GM23248 (cell line): ENCODE measurements around the gene IGSF3. TPM values are rescaled to one million over a fixed set of nuclear protein-coding genes. Genes with fewer than 3 reads are reported as not detected.
A peak's percentile ranks its signal among the peaks of the same experiment; 100 is the strongest.

Experiments used
- DNase-seq: peaks from one replicate; pipeline ENCODE4 v3.0.0-alpha.2; 2015
- H2AFZ ChIP-seq: fragments of 200-600 bp; sonication (generic); 2 replicates; pipeline ENCODE4 v1.6.1; 2016; ENCODE audit warnings: antibody characterized with exemption
- H3F3A ChIP-seq: fragments of 200-600 bp; sonication (generic); 2 replicates; pipeline ENCODE4 v1.6.1; 2016; ENCODE audit warnings: mild to moderate bottlenecking, antibody characterized with exemption, mixed run types; ENCODE audit not compliant: insufficient read depth
- H3K27ac ChIP-seq: fragments of 200-600 bp; sonication (generic); 2 replicates; pipeline ENCODE4 v1.5.1; 2016; ENCODE audit warnings: mild to moderate bottlenecking
- H3K27me3 ChIP-seq: fragments of 200-600 bp; sonication (generic); replicated peaks from 2 replicates; pipeline ENCODE4 v1.6.1; 2016; ENCODE audit warnings: mild to moderate bottlenecking; ENCODE audit not compliant: insufficient read depth
- H3K36me3 ChIP-seq: fragments of 200-600 bp; sonication (generic); 2 replicates; pipeline ENCODE4 v1.6.1; 2016; ENCODE audit warnings: low read depth, mild to moderate bottlenecking
- H3K4me1 ChIP-seq: fragments of 200-600 bp; sonication (generic); 2 replicates; pipeline ENCODE4 v1.6.1; 2016; ENCODE audit warnings: mild to moderate bottlenecking; ENCODE audit not compliant: insufficient read depth
- H3K4me2 ChIP-seq: fragments of 200-600 bp; sonication (generic); one replicate; pipeline ENCODE4 v1.6.1; 2016; ENCODE audit warnings: mild to moderate bottlenecking; ENCODE audit not compliant: unreplicated experiment
- H3K4me3 ChIP-seq: fragments of 200-600 bp; sonication (generic); 2 replicates; pipeline ENCODE4 v1.5.1; 2016; ENCODE audit warnings: mild to moderate bottlenecking
- H3K79me2 ChIP-seq: fragments of 200-600 bp; sonication (generic); 2 replicates; pipeline ENCODE4 v1.6.1; 2016; ENCODE audit warnings: mild to moderate bottlenecking; ENCODE audit not compliant: insufficient read depth
- H3K9ac ChIP-seq: fragments of 200-600 bp; sonication (generic); 2 replicates; pipeline ENCODE4 v1.6.1; 2016; ENCODE audit warnings: mild to moderate bottlenecking
- H3K9me2 ChIP-seq: fragments of 200-600 bp; sonication (generic); 2 replicates; pipeline ENCODE4 v1.6.1; 2016; ENCODE audit warnings: mixed run types, mild to moderate bottlenecking, moderate library complexity; ENCODE audit not compliant: insufficient read depth
- H3K9me3 ChIP-seq: fragments of 200-600 bp; sonication (generic); one replicate; pipeline ENCODE4 v1.6.1; 2017; ENCODE audit warnings: low read depth
- H4K20me1 ChIP-seq: fragments of 200-600 bp; sonication (generic); 2 replicates; pipeline ENCODE4 v1.6.0; 2016; ENCODE audit not compliant: insufficient read depth
- EZH2 ChIP-seq: fragments of 200-600 bp; sonication (generic); IDR thresholded peaks from 2 replicates; pipeline ENCODE4 v1.6.1; 2018; ENCODE audit warnings: antibody characterized with exemption, mild to moderate bottlenecking; ENCODE audit not compliant: insufficient read depth, poor library complexity, severe bottlenecking
- EZH2phosphoT487 ChIP-seq: fragments of 200-600 bp; sonication (generic); IDR thresholded peaks from 2 replicates; pipeline ENCODE4 v1.6.1; 2018; ENCODE audit warnings: antibody characterized with exemption, moderate library complexity, mild to moderate bottlenecking, low read depth; ENCODE audit not compliant: insufficient read depth
- WGBS, 2 experiments: methylation state at CpG; one replicate each; pipeline ENCODE4 v1.1.6; 2015 to 2017; ENCODE audit warnings: low lambda C conversion rate in 2 of 2, low coverage in 1 of 2; ENCODE audit errors: missing lambda C conversion rate in 2 of 2; 5-methylcytosine and 5-hydroxymethylcytosine counted together
- in situ Hi-C: fragments of 300-500 bp; cut with MboI; formaldehyde crosslinking; loops from 2 replicates; pipeline ENCODE4 v1.15.0; 2020
- polyA plus RNA-seq: library from polyadenylated mRNA; unstranded; fragments of >200 nt; fragmentation: Nextera tagmentation; extraction: Ambion mirVana; gene quantifications from 2 replicates; pipeline ENCODE4 v1.2.1, GENCODE V29; 2016
- total RNA-seq: library from RNA; depleted of rRNA; stranded (reverse); fragments of >200 nt; shearing (Covaris generic); gene quantifications from 2 replicates; pipeline ENCODE4 v1.2.3, GENCODE V29; 2014

IGSF3 gene
- total and polyA plus RNA-seq, 2 experiments from 2014 or later: 0.08 to 0.22 TPM

DNA sequence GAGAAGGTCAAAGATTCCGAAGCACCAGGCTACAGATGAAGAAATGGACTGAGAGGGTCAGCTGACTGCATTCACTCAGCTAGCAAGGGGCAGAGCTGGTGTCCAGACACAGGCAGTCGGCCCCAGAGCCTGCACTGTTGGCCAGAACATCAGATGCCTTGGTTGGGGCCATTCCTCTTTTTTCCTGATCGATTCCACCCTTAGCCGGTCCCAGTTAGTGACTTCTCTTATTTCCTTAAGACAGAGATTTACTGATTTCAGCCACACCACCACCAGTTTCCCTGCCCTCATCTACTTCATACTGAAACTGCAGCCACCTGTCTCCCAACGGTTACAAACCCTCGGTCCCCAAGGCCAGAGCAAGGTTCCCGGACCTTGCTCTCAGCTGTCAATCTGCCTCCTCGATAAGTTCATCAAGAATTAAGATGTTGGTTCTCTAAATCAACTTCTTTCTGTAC lies 108.2 kb downstream of the IGSF3 start:
- no peaks in the 10 kb centered on the region for H3K27me3 ChIP-seq
- peaks cover 43% of the 10 kb centered on the region for H3K79me2 ChIP-seq
- peaks cover 15% of the 10 kb centered on the region for H3F3A ChIP-seq
- peaks cover 17% of the 10 kb centered on the region for H3K4me1 ChIP-seq
- H3K9me3 ChIP-seq: no peaks in the 10 kb centered on the region
- WGBS, 2 experiments: 85 to 89% methylated on average over 8 of the region's 8 CpGs
- DNase-seq: no peak
- H3K4me2 ChIP-seq: no peak overlapping the region
- TF ChIP-seq EZH2phosphoT487 (no peak), EZH2 (no peak)
- no peak overlapping the region for H3K27ac ChIP-seq
- no peak overlapping the region for H3K9ac ChIP-seq
- H4K20me1 ChIP-seq: no peaks in the 10 kb centered on the region
- H3K4me3 ChIP-seq: no peak overlapping the region
- no peak overlapping the region for H2AFZ ChIP-seq
- no peaks in the 10 kb centered on the region for H3K36me3 ChIP-seq
- in situ Hi-C loops: no loop called here
- H3K9me2 ChIP-seq: no peaks in the 10 kb centered on the region

DNA sequence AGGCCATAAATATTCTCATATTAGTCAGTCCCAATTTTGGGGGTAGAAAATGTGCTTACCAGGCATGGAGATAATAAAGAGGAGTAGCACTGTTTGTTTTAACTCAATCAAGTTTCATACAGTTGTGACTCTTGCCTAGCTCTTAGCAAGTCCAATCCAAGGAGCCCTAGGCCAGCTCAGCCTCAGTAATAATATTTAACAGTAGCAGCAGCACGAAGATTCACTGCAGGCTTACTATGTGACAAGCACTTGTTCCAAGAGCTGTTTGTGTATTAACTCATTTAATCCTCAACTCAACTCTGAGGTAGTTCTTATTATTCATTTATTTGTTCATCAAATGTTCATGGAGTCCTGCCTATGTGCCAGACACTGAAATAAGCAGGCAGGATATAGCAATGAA lies 109.0 kb downstream of the IGSF3 start:
- Histone ChIP-seq H3K79me2 (peaks cover 35% of the 10 kb centered on the region), H3K4me1 (peaks cover 17% of the 10 kb centered on the region), H3K36me3 (no peaks in the 10 kb centered on the region), H3K9ac (no peak overlapping the region), H3K9me3 (no peaks in the 10 kb centered on the region), H2AFZ (no peak overlapping the region), H3K9me2 (no peaks in the 10 kb centered on the region), H4K20me1 (no peaks in the 10 kb centered on the region), H3K27me3 (no peaks in the 10 kb centered on the region), H3K4me2 (no peak overlapping the region), H3F3A (peaks cover 15% of the 10 kb centered on the region), H3K4me3 (no peak overlapping the region), H3K27ac (no peak overlapping the region)
- DNase-seq: no peak
- in situ Hi-C loops: no loop called here
- TF ChIP-seq EZH2phosphoT487 (no peak), EZH2 (no peak)
- 79 to 90% methylated on average over 1 of the region's 1 CpG for WGBS, 2 experiments

GRCh38 chr1:116558140-116558549 lies 109.4 kb downstream of the IGSF3 start:
- Histone ChIP-seq H3K27ac (no peak overlapping the region), H3K4me1 (peaks cover 17% of the 10 kb centered on the region), H3K79me2 (peaks cover 31% of the 10 kb centered on the region), H3F3A (peaks cover 15% of the 10 kb centered on the region), H3K4me3 (no peak overlapping the region), H3K9me2 (no peaks in the 10 kb centered on the region), H3K27me3 (no peaks in the 10 kb centered on the region), H3K9me3 (no peaks in the 10 kb centered on the region), H3K9ac (no peak overlapping the region), H2AFZ (no peak overlapping the region), H3K36me3 (no peaks in the 10 kb centered on the region), H4K20me1 (no peaks in the 10 kb centered on the region), H3K4me2 (no peak overlapping the region)
- WGBS, 2 experiments: 94 to 96% methylated on average over 4 of the region's 4 CpGs
- in situ Hi-C loops: no loop called here
- DNase-seq: no peak
- TF ChIP-seq EZH2: no peak
- TF ChIP-seq EZH2phosphoT487: no peak

- Histone ChIP-seq H3K9ac (no peak overlapping the region), H3K27ac (peak overlapping the region; percentile 95), H3K36me3 (no peaks in the 10 kb centered on the region), H3K4me2 (no peak overlapping the region), H3K27me3 (no peaks in the 10 kb centered on the region), H3K9me2 (no peaks in the 10 kb centered on the region), H3K4me1 (peaks cover 17% of the 10 kb centered on the region), H4K20me1 (no peaks in the 10 kb centered on the region), H3F3A (peaks cover 15% of the 10 kb centered on the region), H3K79me2 (peaks cover 26% of the 10 kb centered on the region), H2AFZ (peak overlapping the region; percentile 66; the same call in 1 of the 2 replicates), H3K9me3 (no peaks in the 10 kb centered on the region), H3K4me3 (no peak overlapping the region)
- TF ChIP-seq EZH2phosphoT487: no peak
- TF ChIP-seq EZH2: no peak
- in situ Hi-C loops: no loop called here
- WGBS, 2 experiments: 95 to 98% methylated on average over 4 of the region's 4 CpGs
- DNase-seq: no peak
Measured at GRCh38 chr1:116557323-116557878, 110.1 kb downstream of the IGSF3 start.
